ENCODE results near the gene TMCC1. TPM values are rescaled to one million over a fixed set of nuclear protein-coding genes. Genes with fewer than 3 reads are reported as not detected.

Gene TMCC1
- total RNA-seq, 2 donors from 2014 or later: 27.1 to 29.3 TPM

DNA sequence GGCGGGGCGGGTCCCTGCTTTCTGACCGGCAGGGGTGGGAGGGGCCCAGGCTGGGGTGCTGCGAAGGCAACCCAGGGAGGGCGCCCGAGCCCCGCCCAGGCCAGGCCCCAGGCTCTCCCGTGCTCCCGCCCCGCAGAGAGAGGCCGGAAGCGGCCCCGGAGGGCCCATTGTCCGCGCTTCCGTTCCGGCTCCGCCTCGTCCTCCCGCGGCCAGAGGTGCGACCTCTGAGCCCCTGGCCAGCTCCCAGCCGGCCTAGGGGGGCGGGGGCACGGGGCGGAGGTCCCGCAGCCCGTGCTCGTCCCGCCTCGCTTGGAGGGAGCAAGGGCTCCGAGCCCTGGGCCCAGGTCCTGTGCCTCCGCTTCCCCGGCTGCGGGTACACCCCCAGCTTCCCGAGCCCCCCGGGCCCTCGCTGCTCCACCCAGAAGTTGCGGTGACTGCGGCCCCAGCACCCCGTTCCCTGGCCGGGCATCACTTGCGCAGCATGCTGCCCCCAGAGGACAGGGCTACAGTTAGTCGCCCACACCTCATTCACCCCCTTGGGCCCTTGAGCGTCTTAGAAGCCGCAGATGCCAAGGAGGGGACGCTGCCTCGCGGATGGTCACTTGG, 266.7 kb downstream of the TMCC1 start:
- DNase-seq: peak; percentile 34 to 49 (median 37)
- Mint-ChIP-seq H3K27ac (peak overlapping the region; percentile 66), H3K27me3 (no peaks in the 10 kb centered on the region), H3K36me3 (ENCODE audit: low read depth) (no peaks in the 10 kb centered on the region), H3K4me3 (peak overlapping the region; percentile 91), H3K4me1 (peaks cover 15% of the 10 kb centered on the region)
- ATAC-seq: peak; percentile 79
- no peaks in the 10 kb centered on the region for H3K9me3 ChIP-seq (ENCODE audit: control insufficient read depth, low read length, poor library complexity, severe bottlenecking)

DNA sequence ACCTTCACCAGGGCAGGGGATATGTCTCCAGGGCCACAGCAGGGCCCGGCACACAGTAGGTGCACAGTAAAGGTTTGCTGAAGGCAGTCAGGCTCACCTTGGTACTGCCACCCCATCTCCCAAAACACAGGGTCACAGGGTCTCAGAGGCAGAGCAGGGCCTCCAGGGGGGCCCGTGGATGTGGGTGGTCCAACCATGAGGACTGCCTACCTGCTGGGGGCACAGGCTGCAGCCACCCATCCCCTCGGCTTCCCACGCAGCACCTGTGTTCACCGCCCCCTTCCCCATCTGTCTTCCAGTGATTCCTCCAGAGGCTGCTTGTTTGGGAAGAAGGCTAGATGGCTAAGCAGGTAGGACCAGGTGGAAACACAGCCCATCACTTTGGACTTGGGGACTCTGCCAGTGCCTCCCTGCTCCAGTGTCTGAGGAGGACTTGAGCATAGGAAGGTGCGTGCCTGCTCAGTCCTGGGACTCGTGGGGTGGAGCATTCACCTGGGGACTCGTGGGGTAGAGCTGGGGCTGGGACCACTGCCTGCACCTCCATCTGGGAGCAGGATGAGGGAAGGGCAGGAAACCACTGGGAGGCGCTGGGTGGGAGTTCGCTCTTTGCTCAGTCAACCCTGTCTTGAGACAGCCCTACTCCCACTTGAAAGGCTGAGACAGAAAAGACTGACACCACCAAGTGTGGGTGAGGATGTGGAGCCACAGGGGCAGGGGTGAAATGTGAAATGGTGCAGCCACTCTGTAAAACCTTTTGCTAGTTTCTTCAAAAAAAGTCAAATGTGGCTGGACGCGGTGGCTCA, 268.2 kb downstream of the TMCC1 start:
- Mint-ChIP-seq H3K27me3 (no peaks in the 10 kb centered on the region), H3K36me3 (ENCODE audit: low read depth) (no peaks in the 10 kb centered on the region), H3K4me3 (peak overlapping the region; percentile 19), H3K27ac (peak overlapping the region; percentile 49), H3K4me1 (peaks cover 15% of the 10 kb centered on the region)
- H3K9me3 ChIP-seq (ENCODE audit: control insufficient read depth, low read length, poor library complexity, severe bottlenecking): no peaks in the 10 kb centered on the region
- ATAC-seq (no peak), DNase-seq (no peak)

GRCh38 chr3:129624347-129625071, 269.0 kb downstream of the TMCC1 start:
- Mint-ChIP-seq H3K27ac (peak overlapping the region; percentile 49), H3K27me3 (no peaks in the 10 kb centered on the region), H3K4me1 (peaks cover 15% of the 10 kb centered on the region), H3K36me3 (ENCODE audit: low read depth) (no peaks in the 10 kb centered on the region), H3K4me3 (no peak overlapping the region)
- no peaks in the 10 kb centered on the region for H3K9me3 ChIP-seq (ENCODE audit: control insufficient read depth, low read length, poor library complexity, severe bottlenecking)
- DNase-seq: no peak
- ATAC-seq: no peak

- H3K4me3 Mint-ChIP-seq: no peak overlapping the region
- H3K27me3 Mint-ChIP-seq: no peaks in the 10 kb centered on the region
- no peaks in the 10 kb centered on the region for H3K36me3 Mint-ChIP-seq (ENCODE audit: low read depth)
- ATAC-seq (no peak), DNase-seq (no peak)
- H3K4me1 Mint-ChIP-seq: peaks cover 19% of the 10 kb centered on the region
- no peak overlapping the region for H3K27ac Mint-ChIP-seq
- no peaks in the 10 kb centered on the region for H3K9me3 ChIP-seq (ENCODE audit: control insufficient read depth, low read length, poor library complexity, severe bottlenecking)
These were observed 269.9 kb downstream of the TMCC1 start for GRCh38 chr3:129623447-129624118.

GRCh38 chr3:129622933-129623332, 270.6 kb downstream of the TMCC1 start:
- no peaks in the 10 kb centered on the region for H3K9me3 ChIP-seq (ENCODE audit: control insufficient read depth, low read length, poor library complexity, severe bottlenecking)
- peaks cover 17% of the 10 kb centered on the region for H3K4me1 Mint-ChIP-seq
- DNase-seq (no peak), ATAC-seq (no peak)
- H3K27me3 Mint-ChIP-seq: no peaks in the 10 kb centered on the region
- no peak overlapping the region for H3K27ac Mint-ChIP-seq
- H3K36me3 Mint-ChIP-seq (ENCODE audit: low read depth): no peaks in the 10 kb centered on the region
- no peak overlapping the region for H3K4me3 Mint-ChIP-seq

DNA sequence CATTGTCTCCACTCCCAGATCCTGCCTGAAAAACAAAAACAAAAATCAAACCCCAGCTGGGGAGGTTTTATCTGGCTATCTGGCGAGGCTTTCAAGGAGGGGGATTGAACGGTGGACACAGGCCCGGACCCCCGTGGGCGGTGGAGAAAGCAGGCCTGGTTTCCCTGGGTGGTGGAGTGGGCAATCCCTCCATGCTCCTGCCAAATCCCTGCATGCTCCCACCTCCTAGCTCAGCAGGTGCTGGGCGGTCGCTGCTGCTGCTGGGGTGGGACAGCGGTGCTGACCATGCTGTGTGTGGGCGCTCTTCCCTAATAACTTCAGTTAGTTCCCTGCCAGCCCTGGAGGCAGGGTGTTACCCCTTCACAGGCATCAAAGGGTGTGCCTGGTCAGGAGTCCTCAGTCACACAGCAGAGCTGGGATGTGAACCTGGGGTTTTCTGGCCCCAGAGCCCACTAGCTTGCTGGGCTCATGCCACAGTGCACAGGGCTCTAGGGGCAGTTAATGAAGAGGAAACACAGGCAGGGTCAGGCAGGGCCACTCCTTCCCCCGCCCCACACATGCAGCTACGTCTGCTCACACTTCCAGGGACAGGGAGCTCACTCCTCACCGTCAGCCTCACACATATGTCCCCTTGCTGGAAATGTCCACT, 271.2 kb downstream of the TMCC1 start:
- H3K36me3 Mint-ChIP-seq (ENCODE audit: low read depth): no peaks in the 10 kb centered on the region
- DNase-seq (no peak), ATAC-seq (no peak)
- H3K4me3 Mint-ChIP-seq: no peak overlapping the region
- no peaks in the 10 kb centered on the region for H3K9me3 ChIP-seq (ENCODE audit: control insufficient read depth, low read length, poor library complexity, severe bottlenecking)
- H3K27ac Mint-ChIP-seq: no peak overlapping the region
- H3K27me3 Mint-ChIP-seq: no peaks in the 10 kb centered on the region
- peaks cover 13% of the 10 kb centered on the region for H3K4me1 Mint-ChIP-seq

DNA sequence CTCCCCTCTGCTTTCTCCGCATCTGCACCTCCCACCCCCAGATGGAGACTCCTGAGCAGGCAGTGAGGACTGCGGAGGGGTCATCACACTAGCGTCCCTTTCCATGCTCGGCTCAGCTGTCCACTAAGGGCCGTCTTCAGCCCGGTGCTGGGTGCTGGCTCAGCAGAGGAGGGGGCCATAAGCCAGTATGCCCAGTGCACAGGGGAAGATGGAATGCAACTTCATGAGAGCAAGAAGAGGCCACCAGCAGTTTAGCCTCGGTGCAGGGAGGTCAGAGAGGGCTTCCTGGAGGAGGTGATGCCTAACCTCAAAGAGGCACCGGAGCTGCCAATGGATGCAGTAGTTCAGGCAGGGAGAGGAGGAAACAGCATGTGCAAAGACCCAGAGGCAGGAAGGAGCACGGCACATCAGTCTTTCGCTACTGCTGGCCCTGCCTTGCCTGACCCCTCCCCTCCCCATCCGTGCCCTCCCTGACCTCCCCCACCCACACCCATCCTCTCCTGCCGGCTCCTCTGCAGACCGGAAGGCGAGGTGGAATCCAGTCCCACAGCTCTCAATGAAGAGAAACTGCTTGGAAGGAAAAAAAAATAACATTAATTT, 271.8 kb downstream of the TMCC1 start:
- Mint-ChIP-seq H3K36me3 (ENCODE audit: low read depth) (no peaks in the 10 kb centered on the region), H3K27ac (no peak overlapping the region), H3K4me1 (peaks cover 9% of the 10 kb centered on the region), H3K27me3 (no peaks in the 10 kb centered on the region), H3K4me3 (no peak overlapping the region)
- H3K9me3 ChIP-seq (ENCODE audit: control insufficient read depth, low read length, poor library complexity, severe bottlenecking): no peaks in the 10 kb centered on the region
- ATAC-seq (no peak), DNase-seq (no peak)

DNA sequence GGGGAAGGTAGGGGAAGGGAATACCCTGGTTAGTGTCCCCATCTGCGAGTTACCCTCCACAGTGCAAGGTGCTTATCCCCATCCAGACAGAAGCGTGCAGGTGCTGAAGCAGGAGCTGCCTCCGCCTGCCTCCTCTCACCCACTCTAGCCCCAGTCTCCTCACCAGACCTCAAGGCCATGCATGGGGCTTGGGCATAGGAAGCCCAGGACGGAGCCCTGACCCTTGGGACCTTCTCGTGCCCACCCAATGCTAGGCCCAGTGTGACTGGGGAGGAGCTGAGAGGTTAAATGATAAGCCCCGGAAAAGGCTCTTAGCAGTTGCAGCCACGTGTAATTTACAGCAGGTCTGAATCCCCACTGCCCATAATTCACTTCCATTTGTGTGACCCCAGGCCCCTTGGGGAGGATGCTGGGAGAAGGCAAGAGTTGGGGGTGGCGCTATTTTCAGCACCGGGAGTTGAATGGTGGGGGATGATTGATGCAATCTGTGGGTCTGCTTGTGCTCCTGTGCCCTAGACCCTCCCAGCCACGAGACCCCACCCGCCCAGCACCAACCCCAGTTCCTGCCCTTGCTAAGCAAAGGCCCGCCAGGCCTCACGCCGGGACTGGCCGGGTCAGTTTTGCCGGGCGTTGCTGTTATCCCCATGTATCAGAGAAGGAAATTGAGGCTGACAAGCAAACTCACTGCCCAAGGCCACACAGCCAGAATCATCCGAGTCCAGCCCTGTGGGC, 272.5 kb downstream of the TMCC1 start:
- no peak overlapping the region for H3K4me3 Mint-ChIP-seq
- DNase-seq (no peak), ATAC-seq (no peak)
- no peaks in the 10 kb centered on the region for H3K27me3 Mint-ChIP-seq
- H3K9me3 ChIP-seq (ENCODE audit: control insufficient read depth, low read length, poor library complexity, severe bottlenecking): no peaks in the 10 kb centered on the region
- peaks cover 6% of the 10 kb centered on the region for H3K4me1 Mint-ChIP-seq
- H3K27ac Mint-ChIP-seq: no peak overlapping the region
- no peaks in the 10 kb centered on the region for H3K36me3 Mint-ChIP-seq (ENCODE audit: low read depth)

- Mint-ChIP-seq H3K4me1 (peaks cover 12% of the 10 kb centered on the region), H3K4me3 (no peak overlapping the region), H3K27ac (no peak overlapping the region), H3K36me3 (ENCODE audit: low read depth) (no peaks in the 10 kb centered on the region), H3K27me3 (no peaks in the 10 kb centered on the region)
- DNase-seq (no peak), ATAC-seq (no peak)
- H3K9me3 ChIP-seq (ENCODE audit: control insufficient read depth, low read length, poor library complexity, severe bottlenecking): no peaks in the 10 kb centered on the region
These were observed 273.8 kb downstream of the TMCC1 start for GRCh38 chr3:129619726-129620162.

DNA sequence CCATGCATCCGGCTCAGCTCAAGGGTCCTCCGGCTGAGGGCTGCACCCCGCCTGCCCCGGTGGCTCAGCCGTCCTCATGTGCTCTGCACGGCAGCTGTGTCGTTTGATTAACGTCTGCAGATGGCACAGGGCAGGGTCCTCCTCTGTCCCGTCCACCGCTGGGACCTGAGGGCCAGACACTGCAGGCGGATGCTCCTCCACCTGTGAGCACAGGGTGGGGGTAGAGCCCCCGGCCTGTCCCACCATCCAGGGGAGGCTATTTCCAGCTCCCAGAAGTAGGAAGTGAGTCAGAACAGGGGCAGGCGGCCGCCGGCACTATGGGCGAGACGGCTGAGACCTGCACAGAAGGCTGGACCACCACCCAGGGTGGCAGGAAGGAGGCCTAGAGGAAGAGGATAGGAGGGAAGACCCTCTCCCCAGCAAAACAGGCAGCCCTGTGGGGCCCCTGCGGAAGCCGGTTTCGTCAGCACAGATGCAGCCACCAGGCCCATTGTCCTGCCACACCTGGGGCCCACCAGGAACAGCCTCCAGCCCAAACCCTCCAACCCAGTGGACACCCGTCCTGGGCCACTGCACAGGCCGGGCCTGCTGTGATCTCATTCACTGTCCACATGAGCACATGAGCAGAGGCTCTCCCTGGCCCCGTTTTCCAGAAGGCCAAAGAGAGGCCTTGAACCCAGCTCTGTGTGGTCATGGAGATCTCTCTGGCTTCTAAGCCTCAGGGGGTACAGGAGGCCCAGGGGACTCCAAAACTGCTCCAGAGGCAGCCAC, 274.4 kb downstream of the TMCC1 start:
- DNase-seq: no peak
- H3K27ac Mint-ChIP-seq: peak overlapping the region; percentile 73
- H3K9me3 ChIP-seq (ENCODE audit: control insufficient read depth, low read length, poor library complexity, severe bottlenecking): no peaks in the 10 kb centered on the region
- no peak overlapping the region for H3K4me3 Mint-ChIP-seq
- no peaks in the 10 kb centered on the region for H3K36me3 Mint-ChIP-seq (ENCODE audit: low read depth)
- no peak for ATAC-seq
- H3K27me3 Mint-ChIP-seq: no peaks in the 10 kb centered on the region
- peaks cover 12% of the 10 kb centered on the region for H3K4me1 Mint-ChIP-seq

GRCh38 chr3:129618186-129618820, 275.2 kb downstream of the TMCC1 start:
- DNase-seq (no peak), ATAC-seq (no peak)
- Mint-ChIP-seq H3K4me3 (no peak overlapping the region), H3K36me3 (ENCODE audit: low read depth) (no peaks in the 10 kb centered on the region), H3K27ac (peak overlapping the region; percentile 73), H3K4me1 (peaks cover 12% of the 10 kb centered on the region), H3K27me3 (no peaks in the 10 kb centered on the region)
- H3K9me3 ChIP-seq (ENCODE audit: control insufficient read depth, low read length, poor library complexity, severe bottlenecking): no peaks in the 10 kb centered on the region

Measured in T-helper 17 cell (primary cell).